NOMO-1 treated with DMSO at 0.1 percent for 48 hours (cell line): Measurements from ENCODE around the gene BICDL2.
A peak's percentile ranks its signal among the peaks of the same experiment; 100 is the strongest.

Source experiments
- DNase-seq: peaks from one replicate; lab custom pipeline; 2025; ENCODE audit not compliant: unreplicated experiment; lab: John Stamatoyannopoulos, UW

The BICDL2 gene

GRCh38 chr16:2987286-2987685 lies 49.5 kb downstream of the BICDL2 start:
- DNase-seq, result no peak

GRCh38 chr16:2986623-2987188 lies 50.0 kb downstream of the BICDL2 start:
- no peak for DNase-seq

- DNase-seq, result no peak
These were observed 50.8 kb downstream of the BICDL2 start for GRCh38 chr16:2985893-2986355.

- no peak for DNase-seq
These were observed 51.3 kb downstream of the BICDL2 start for GRCh38 chr16:2985462-2985861.

- peak; percentile 67 for DNase-seq
These were observed 53.0 kb downstream of the BICDL2 start for GRCh38 chr16:2983706-2984136.

GRCh38 chr16:2982402-2982801 lies 54.3 kb downstream of the BICDL2 start:
- no peak for DNase-seq

- DNase-seq, result no peak
These were observed 54.9 kb downstream of the BICDL2 start for GRCh38 chr16:2981899-2982250.

- DNase-seq, result no peak
These were observed 55.4 kb downstream of the BICDL2 start for GRCh38 chr16:2981177-2981898.

- DNase-seq, result peak; percentile 86
These were observed 56.2 kb downstream of the BICDL2 start, which contains the start of gene PKMYT1 for GRCh38 chr16:2980227-2981176. TSS of gene PKMYT1 (minus strand) at chr16:2980446. CDS start at chr16:2979657, 789 bp downstream.

GRCh38 chr16:2979669-2980226 lies 57.0 kb downstream of the BICDL2 start:
- DNase-seq, result peak; percentile 10
